Central memory CD4-positive, alpha-beta T cell (primary cell): ENCODE data around the gene JAGN1.
"Not testable (repeated sequence)": the region's sequence is repeated elsewhere in the genome, so short reads cannot be mapped to it uniquely, and the experiment has no call there.

ENCODE experiments used
- DNase-seq: peaks from one replicate; pipeline ENCODE4 v3.0.0; 2022
- total RNA-seq, 3 experiments: gene quantifications; one replicate each; lab custom pipeline; 2026; lab: John Stamatoyannopoulos, UW

JAGN1 gene
- 11.2 to 35.4 (median 28.0) reads per million in 3 experiments for total RNA-seq

- DNase-seq, result peak; percentile 86
Observed at GRCh38 chr3:9890249-9891071, at the start of gene JAGN1. Gene JAGN1, plus strand, starts transcription at chr3:9890610. Its CDS starts 113 bp downstream, at chr3:9890723.

- DNase-seq, result no peak
Observed at GRCh38 chr3:9841015-9841414, 49.4 kb upstream of the JAGN1 start.

- peak; percentile 92 for DNase-seq
Observed at GRCh38 chr3:9843715-9844438, 46.5 kb upstream of the JAGN1 start, which contains the start of gene RPUSD3. Gene RPUSD3, minus strand, starts transcription at chr3:9844008. Its CDS starts 18 bp downstream, at chr3:9843990.

GRCh38 chr3:9846231-9846630, 44.2 kb upstream of the JAGN1 start:
- DNase-seq, result no peak

- no peak for DNase-seq
Observed at GRCh38 chr3:9846931-9847488, 43.4 kb upstream of the JAGN1 start.

GRCh38 chr3:9847870-9848269, 42.5 kb upstream of the JAGN1 start:
- DNase-seq, result not testable (repeated sequence)

GRCh38 chr3:9848860-9849259, 41.5 kb upstream of the JAGN1 start:
- peak; percentile 44 for DNase-seq

- DNase-seq, result not testable (repeated sequence)
Observed at GRCh38 chr3:9851383-9851782, 39.0 kb upstream of the JAGN1 start.

GRCh38 chr3:9851926-9852325, 38.5 kb upstream of the JAGN1 start:
- DNase-seq, result not testable (repeated sequence)

GRCh38 chr3:9852528-9852927, 37.9 kb upstream of the JAGN1 start:
- no peak for DNase-seq

GRCh38 chr3:9854291-9854940, 36.0 kb upstream of the JAGN1 start:
- DNase-seq, result not testable (repeated sequence)

- no peak for DNase-seq
Observed at GRCh38 chr3:9855594-9855993, 34.8 kb upstream of the JAGN1 start.

GRCh38 chr3:9859530-9860025, 30.8 kb upstream of the JAGN1 start:
- DNase-seq, result no peak

GRCh38 chr3:9861201-9861600, 29.2 kb upstream of the JAGN1 start:
- DNase-seq, result no peak

- DNase-seq, result no peak
Observed at GRCh38 chr3:9861626-9862130, 28.7 kb upstream of the JAGN1 start.

GRCh38 chr3:9862391-9863057, 27.9 kb upstream of the JAGN1 start:
- peak; percentile 14 for DNase-seq

GRCh38 chr3:9863058-9863772, 27.2 kb upstream of the JAGN1 start:
- DNase-seq, result no peak

- DNase-seq, result no peak
Observed at GRCh38 chr3:9864200-9864927, 26.0 kb upstream of the JAGN1 start.

- not testable (repeated sequence) for DNase-seq
Observed at GRCh38 chr3:9865125-9865637, 25.2 kb upstream of the JAGN1 start.

GRCh38 chr3:9866639-9867038, 23.8 kb upstream of the JAGN1 start:
- DNase-seq, result no peak
